HG02763 (cell line): ENCODE results near the gene PLCB1.
A peak's percentile ranks its signal among the peaks of the same experiment; 100 is the strongest.

Experiments used
- ATAC-seq: cut with Tn5 transposase; IDR thresholded peaks from one replicate; pipeline ENCODE4 v1.9.1; 2021; ENCODE audit warnings: mild to moderate bottlenecking, moderate library complexity; ENCODE audit not compliant: unreplicated experiment

Gene PLCB1

DNA sequence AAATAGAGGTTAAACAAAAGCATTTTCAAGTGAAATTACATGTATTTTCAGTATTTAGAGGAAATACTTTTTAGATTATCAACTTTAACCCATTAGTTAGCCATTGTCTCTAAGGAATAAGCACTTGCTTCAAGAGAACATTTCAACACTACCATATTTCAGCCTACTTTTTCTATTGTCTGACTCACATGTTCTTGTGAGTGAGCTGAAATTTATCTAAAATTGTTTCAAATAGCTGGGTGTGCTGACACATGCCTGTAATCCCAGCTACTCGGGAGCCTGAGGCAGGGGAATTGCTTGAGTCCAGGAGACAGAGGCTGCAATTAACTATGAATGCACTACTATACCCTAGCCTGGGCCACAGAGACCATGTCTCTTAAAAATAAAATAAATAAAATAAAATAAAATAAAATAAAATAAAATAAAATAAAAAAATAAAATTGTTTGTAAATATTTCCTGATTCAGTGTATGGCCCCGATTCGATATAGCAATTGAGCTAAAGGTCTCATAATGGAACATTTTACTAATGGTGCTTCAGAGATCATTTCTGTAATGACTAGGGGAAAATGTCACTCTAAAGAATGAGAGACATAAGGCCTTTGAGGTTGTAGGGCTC lies 612.3 kb downstream of the PLCB1 start:
- no peak for ATAC-seq

DNA sequence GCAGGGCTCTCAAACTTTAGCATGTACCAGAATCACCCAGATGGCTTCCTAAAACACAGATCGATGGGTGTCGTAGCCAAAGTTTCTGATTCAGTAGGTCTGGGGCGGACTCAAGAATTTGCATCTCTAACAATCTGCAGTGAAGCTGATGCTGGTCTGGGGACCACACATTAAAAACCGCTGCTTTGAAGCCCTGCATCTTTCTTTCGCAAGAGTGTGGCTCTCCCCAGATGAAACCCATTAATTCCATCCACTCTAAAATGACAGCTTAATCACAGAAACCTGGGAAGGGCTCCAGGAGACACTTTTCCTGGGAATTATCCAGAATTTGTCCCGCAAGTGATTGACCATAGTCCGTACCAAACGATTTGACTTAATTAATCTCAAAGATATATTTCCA lies 617.0 kb downstream of the PLCB1 start:
- no peak for ATAC-seq

DNA sequence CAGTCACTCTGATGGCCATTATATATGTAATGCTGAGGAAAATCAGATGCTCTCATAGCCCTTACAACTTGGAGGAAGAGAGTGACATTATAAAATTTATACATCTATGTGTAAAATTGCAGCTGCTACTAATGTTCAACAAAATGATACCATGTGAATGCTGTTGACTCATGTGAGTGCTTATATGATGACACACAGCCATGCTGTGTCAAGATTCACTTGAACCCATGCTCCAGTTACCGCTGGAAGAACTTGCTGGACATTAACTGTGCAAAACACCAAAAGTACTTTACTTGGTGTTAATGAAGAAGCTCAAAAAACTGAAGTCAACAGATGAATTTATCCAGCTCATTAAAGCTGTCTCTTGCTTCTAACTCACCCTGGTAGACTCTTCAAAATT lies 617.9 kb downstream of the PLCB1 start:
- no peak for ATAC-seq

- ATAC-seq = no peak
Measured at GRCh38 chr20:8755340-8756118, 623.5 kb downstream of the PLCB1 start.

DNA sequence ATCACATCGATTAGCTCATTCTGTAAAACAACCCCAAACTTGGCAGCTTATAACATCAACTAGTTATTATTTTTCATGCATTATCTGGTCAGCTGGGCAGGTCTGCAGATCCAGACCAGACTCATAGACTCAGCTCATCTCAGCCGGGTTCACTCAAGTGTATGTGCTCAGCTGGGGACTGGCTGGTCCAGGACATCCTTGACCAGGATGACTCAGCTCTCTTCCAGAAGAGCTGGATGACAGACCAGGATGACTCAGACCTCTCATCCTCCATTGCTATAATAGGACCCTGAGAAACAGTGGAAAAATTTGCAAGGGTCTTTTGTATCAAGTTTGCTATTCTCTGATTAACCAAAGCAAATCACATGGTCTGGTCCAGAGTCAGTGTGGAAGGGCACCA lies 624.3 kb downstream of the PLCB1 start:
- no peak for ATAC-seq

GRCh38 chr20:8757146-8757545 lies 625.1 kb downstream of the PLCB1 start:
- ATAC-seq = no peak

- ATAC-seq = no peak
Measured at GRCh38 chr20:8764344-8764962, 632.4 kb downstream of the PLCB1 start.

GRCh38 chr20:8766868-8767390 lies 634.9 kb downstream of the PLCB1 start:
- ATAC-seq = no peak

DNA sequence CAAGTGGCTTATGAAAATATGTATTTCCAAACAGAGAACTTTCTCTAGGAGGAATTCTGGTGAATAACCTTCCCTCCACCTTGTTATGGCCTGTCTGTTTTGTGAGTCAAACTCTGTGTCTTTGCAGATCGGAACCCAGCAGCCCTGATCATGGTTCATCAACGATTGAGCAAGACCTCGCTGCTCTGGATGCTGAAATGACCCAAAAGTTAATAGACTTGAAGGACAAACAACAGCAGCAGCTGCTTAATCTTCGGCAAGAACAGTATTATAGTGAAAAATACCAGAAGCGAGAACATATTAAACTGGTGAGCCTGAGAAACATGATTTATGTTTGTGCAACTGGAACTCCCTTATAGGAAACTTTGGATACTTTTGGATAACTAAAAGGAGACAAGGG lies 642.3 kb downstream of the PLCB1 start:
- no peak for ATAC-seq

GRCh38 chr20:8777911-8778310 lies 645.8 kb downstream of the PLCB1 start:
- no peak for ATAC-seq

DNA sequence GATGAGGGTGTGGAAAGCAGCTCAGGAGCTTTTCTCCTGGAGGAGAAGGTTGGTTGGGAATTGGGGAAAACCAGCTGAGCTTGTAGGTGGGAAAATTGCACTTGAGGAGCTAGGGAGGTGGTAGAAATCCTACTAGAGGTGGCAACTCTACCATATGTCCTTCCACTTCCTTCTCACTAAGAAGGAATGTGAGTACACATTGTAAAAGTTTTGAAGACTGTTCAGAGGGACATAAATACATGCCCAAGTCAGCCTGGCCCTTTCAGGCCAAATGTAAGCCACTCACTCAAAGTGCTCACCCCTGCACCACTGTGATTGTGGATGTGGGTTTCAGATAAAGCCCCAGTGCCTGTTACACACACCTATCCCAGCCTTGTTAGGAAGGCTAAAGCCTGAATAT lies 646.3 kb downstream of the PLCB1 start:
- ATAC-seq = no peak

DNA sequence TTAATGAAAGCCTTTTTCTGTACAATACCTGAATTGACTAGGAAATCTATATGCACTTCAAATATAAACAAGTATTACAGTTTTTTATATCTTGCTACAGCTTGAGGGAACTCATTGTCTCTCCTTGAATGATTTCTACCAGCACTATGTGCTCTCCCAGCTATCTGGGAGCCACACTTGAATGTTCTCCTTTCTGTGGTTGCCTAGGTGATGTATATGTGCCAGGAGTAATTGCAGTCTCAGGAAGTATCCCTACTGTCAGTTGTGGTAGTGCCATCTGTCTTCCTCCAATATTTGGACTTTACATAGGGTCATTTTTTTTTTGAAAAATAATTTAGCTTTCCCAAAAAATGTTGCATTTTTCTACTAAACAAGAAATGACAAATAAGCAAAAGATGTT lies 648.8 kb downstream of the PLCB1 start:
- no peak for ATAC-seq

DNA sequence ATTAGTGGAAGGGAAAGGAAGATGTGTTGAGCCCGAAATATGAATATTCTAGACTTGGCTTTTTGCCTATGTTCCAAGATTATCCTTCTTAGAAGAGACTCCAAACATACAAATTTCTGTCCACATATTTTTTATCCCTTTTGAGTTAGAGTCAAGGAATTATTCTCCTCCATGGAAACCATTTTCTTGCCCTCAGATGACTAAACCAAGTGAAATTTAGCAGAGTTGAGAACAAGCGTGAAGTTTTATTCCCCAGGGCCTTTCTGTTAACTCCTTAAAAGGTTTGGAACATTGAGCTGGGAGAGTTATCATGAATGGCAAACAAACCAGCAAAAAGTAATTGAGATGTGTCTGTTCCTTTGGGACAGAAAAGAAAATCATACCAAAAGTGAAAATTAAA lies 650.7 kb downstream of the PLCB1 start:
- no peak for ATAC-seq

DNA sequence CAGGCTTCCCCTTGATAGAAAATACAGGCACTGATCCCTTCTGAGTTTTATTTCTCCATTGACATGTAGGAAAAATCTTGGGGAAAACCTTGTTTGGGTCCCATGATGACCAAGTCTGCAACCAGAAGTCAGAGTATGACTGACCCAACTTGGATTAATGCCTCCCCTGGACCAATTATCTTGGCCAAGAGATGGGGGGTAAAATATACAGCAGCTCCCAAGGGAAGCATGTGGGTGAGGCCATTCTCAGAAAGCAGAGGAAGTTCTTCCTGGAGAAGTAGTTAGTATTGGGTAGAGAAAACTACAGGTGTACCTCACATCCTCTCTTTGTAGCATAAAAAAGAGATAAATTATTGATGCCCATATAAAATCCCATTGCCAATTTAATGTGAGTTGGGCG lies 651.7 kb downstream of the PLCB1 start:
- ATAC-seq = no peak

GRCh38 chr20:8786383-8786782 lies 654.3 kb downstream of the PLCB1 start:
- no peak for ATAC-seq

DNA sequence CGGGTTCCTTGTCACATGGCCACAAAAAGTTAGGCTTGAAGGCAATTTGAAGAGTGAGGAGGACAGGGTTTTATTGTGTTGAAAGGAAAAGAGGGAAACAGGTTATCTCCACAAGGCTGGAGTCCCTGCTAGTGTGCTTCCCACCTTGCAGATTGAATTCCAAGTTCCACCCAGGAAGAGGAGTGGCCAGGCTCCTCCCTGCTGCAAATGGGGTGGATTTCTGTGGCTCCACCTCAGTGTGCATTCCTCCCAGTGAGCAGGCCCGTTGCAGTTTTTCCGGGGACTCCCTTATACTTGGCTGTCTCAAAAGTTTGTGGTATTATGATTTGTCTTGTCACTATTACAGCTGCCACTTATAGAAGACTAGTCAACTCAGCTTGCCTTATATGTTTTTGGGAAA lies 655.0 kb downstream of the PLCB1 start:
- no peak for ATAC-seq

DNA sequence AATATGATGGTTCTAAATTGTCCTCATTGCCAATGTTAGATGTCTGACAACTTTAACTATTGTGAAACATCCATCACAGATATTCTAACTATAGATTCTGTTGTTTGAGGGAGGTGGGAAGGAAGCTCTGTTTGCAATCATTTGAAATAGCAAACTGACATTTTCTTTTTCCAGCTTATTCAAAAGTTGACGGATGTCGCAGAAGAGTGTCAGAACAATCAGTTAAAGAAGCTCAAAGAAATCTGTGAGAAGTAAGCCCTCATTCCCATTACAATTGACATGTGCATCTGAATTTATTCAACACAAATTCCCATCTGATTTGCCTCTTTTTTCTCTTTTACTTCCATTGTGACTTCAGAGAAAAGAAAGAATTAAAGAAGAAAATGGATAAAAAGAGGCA lies 656.2 kb downstream of the PLCB1 start:
- no peak for ATAC-seq

- no peak for ATAC-seq
Measured at GRCh38 chr20:8788831-8789230, 656.8 kb downstream of the PLCB1 start.

DNA sequence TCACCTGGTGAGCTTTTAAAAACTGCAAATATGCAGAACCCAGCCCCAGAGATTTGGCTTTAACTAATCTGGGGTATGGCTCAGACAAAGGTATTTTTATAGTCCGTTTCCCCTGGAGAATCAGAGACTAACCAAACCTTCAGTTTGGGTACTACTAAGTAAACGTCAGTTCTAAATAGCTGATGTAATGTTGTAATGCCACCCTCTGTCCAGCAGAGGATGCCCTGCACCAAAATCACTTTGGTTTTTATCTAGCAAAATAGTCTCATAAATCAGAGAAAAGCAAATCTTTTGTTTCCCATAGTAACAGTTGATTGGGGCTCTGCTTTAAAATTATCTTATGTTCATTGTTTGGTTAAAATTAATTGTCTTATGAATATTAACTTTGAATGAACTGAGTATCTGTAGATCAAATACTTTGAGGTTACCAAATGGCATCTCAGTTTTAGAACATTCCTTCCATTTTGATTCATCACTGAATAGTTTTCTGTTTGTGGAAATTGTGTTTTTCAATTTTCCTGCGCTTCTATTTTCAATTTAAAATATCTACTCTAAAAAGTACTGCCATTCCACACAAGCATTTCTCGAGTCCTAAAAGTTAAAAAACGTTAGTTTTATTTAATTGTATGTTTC lies 658.5 kb downstream of the PLCB1 start:
- ATAC-seq = peak; percentile 58

DNA sequence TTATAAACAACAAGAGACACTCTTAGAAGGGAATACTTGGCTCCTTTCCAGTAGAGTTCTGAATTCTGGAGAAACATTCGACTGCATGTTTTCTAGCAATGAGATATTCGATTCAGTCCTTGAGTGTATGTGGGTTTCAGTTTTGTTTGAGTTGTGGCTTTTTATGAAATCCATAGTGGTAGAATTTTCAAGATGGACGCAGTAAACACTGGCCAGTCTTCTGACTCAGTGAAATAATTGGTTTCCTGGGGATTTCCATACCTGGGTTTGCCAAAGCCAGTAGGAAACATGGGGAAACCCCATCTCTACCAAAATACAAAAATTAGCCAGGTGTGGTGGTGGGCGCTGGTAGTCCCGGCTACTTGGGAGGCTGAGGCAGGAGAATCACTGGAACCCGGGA lies 663.3 kb downstream of the PLCB1 start:
- no peak for ATAC-seq

DNA sequence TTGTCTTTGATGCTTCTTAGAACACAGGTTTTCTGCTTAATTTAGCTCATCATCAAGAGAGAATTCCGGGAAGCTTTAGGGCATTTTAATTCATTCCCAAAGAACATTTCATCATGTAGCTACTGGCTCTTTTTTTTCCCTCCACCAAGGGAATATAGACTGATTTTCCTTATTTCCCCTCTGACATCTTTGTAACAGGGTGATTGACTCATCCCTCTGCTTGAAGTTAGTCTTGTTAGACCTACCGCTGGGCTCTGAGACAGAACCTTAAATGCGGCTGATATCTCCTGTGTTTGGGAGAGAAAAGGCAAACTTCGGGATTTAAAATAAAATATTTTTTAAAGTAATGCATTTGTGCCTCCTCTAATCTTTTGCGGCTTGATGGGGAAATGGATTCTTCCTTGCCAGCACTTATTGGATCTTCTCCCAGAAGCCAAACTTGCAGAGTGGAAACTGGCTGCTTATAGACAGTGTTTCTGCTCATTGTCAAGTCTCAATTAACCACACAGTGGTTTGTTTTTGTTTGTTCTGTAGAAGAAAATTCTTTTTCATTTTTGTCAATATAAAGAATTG lies 664.1 kb downstream of the PLCB1 start:
- ATAC-seq = no peak
